Inferior parietal cortex (tissue), 1 donor: ENCODE data around the gene IL26.

Experiments
- DNase-seq: peaks from one replicate; pipeline ENCODE4 v3.0.0-alpha.2; 2016; ENCODE audit errors: extremely low spot score

The IL26 gene, protein sequence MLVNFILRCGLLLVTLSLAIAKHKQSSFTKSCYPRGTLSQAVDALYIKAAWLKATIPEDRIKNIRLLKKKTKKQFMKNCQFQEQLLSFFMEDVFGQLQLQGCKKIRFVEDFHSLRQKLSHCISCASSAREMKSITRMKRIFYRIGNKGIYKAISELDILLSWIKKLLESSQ

DNA sequence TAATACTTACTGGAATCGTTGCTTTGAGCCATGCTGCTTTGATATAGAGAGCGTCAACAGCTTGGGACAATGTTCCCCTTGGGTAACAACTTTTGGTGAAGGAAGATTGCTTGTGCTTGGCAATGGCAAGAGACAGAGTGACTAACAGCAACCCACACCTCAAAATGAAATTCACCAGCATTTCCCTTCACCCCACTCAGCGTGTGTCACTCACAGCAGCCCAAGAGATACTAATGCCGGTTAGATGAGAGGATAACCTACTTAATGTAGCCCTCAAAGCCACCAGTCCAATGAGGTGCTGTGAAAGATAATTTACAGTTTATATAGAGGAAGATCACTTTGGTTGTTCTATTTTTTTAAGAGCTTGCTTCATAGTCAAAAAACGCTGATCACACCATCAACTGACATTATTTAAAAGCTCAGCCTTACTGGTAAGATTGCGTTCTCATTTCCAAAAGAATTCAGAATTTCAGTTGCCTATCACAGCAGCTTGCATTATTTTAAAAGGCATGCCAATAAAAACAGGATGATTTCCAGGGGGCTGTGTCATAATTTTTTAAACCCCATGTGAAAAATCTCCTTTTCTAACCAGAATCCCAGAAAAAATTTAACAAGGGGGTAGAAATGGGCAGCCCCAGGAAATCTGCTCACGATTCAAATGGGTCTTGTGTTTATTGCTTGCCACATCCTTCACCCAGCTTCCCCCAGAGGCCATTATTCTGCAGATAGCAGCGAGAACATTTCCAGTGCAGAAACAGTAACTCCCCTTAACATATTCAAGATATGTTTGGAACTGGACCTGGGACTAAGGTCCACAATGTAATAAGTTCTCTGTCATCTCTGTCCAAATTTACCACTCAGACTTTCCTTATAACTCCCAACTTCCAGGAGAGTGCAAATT, at the start of gene IL26:
IL26 (minus strand) TSS at position 235 of the 901 bp plus-strand sequence; CDS start at position 181, 54 bp downstream.
- DNase-seq: no peak

- no peak for DNase-seq
These were observed 47.1 kb upstream of the IL26 start for GRCh38 chr12:68272732-68273131.

- no peak for DNase-seq
These were observed 45.7 kb upstream of the IL26 start for GRCh38 chr12:68271346-68271745.

DNA sequence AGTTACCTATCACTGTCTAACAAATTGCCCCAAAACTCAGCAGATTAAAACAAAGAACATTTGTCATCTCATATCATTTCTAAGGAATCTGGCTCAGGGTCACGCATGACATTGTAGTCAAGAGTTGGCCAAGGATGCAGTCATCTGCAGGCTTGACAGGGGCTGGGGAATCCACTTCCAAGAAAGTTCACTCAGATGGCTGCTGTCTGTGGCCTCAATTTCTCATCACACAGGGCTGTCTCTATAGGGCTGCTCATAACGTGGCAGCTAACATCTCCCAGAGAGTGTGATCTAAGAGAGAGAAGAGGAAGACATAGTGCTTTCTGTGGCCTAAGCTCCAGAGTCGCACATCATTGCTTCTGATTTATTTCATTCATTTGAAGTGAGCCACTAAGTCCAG, 44.7 kb upstream of the IL26 start:
- DNase-seq: no peak

DNA sequence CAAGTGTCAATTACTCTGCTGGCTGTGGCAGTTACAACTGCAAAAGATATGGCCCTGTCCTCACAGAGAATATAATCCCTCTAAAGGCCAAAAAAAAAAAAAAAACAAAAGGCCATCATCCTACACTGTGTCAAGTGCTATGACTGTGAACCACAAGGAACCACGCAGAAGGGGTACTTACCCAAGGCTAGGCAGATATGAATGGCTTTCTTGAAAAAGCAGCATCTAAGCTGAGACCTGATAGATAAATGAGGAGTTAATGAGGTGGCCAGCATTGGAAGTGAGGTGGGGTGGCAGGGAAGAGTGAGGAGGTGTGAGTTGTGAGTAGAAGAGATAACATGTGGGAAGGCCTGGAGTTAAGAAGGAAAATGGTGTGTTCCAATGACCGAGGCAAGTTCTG, 44.2 kb upstream of the IL26 start:
- DNase-seq: no peak

GRCh38 chr12:68268967-68269366, 43.4 kb upstream of the IL26 start:
- DNase-seq: no peak

DNA sequence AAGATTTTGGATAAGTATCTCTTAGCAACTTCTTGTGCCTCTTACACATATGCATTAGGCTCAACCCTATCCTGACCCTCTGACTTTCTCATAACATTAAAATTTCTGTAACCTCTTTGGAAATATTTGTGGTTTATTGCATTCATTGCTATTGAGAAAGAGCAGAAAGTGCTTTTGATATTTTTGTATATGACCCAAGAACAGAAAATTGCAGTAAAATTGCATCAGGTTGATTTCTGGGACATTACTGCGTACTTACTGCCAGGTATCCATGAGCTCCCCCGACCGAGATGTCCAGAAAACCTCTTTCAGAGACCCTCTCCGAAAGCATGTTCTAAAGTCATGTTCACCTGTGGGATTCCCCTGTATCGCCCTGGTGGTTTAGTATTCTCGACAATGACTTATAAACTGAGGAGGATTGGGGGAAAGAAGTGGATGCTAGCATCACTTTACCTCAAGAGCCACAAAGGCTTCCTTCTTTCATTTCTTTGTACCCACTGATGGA, 42.3 kb upstream of the IL26 start:
- DNase-seq: no peak

DNA sequence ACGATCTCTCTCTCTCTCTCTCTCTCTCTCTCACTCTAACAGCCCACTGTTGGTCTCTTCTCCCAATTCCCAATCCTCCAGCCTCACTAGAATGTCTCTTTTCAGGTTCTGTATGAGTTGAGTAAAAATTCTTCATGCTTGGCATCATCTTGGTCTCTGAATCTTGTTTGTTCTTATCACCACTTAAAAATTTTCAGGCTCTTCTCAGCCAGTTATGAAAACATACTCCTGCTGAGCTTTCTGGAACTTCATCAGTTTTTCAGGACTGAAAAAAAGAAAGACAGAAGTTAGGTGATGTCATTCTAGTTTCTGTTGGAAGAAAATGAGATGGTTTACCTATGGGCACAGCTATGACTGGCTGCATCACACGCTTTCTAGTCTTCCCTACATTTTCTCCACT, 39.2 kb upstream of the IL26 start:
- no peak for DNase-seq

DNA sequence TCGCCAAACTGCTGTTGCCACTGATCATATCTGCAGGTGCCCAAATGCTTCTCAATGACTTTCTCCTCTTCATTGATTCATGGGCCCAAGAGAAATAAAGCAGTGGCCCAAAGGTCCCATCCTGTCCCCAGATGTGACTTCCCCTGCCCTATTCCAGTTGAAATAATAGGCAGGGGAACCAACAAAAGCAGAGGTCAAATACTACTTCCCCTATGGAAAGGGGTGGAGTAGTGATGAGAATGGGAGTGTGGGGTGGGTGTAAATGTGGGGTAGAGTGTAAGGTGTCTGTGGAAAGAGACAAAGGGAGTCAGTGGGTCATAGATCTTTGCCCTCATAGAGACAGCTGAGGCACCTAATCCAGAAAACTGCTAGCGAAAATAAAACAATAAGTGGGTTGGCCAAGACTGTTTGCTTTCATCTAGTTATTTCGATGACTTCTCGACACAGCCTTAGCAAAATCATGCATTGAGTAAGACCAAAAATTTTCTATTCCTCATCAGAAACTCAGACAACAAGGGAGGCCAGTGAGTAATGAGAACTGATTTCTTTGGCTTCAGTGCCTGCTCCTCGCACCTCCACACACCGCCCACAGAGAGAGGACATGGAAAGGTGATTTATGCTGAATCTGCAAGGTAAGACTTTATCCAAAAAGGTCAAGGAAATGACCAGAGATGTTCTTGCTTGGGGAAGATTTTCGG, 38.7 kb upstream of the IL26 start:
- no peak for DNase-seq

DNA sequence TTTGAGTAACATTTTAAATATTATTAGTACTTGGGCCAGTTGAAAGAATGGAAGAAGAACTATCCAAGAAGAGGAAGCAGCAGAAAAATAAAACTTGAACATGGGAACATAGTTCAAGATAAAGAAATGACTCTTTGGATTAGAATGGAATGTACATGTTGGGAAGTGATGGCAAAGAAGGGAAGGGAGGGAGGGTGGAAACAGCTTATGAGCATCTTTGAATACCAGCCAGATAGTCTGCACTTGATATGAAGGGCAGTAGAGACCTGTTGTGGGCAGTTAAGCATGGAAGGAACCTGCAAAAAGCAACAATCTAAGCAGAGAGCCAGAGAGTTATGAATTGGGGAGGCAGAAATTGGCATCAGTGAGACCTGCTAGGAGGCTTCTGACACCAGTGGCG, 37.8 kb upstream of the IL26 start:
- no peak for DNase-seq

DNA sequence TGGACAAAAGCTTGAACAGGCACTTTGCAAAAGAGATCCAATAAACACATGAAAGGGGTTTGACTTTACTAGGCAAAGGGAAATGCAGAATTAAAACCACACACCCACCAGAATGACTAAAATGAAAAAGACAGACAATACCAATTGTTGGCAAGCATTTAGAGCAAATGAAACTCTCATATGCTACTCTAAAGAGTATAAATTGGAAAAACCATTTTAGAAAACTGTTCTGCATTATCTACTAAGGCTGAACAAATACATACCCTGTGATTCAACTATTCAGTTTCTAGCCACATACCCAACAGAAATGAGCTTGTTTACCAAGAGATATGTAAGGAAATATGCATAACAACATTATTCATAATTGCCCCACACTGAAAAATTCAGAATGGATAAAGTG, 36.3 kb upstream of the IL26 start:
- DNase-seq: no peak

- no peak for DNase-seq
These were observed 34.5 kb upstream of the IL26 start for GRCh38 chr12:68260153-68260552.

DNA sequence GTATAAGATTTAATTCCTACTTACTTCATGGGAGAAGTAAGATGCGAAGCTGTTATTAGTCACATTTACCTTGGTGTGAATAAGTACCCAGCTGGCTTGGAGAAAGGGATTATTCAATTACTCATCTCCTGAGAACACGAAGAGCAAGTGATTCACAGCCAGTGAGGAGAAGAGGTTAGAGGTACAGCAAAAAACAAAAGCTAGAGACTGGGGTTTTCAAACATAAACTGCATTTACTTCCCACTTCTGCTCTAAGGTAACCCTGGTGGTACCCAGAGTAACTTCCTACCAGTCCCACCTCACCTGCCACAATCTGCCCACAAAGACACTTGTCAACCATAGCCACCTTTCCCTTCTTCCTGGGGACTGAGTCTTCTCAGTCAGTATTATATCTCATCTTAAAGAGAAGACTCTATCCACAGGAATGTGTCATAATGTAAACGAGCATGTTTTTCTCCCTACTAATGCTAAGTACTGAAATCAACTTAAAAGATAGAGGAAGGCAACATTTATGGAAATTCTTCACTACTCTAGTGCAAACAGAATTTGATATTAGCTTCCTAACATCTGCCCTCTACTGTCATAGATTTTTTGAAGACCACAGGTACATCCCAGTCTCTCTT, 33.8 kb upstream of the IL26 start:
- no peak for DNase-seq

GRCh38 chr12:68253504-68253903, 27.9 kb upstream of the IL26 start, which contains the start of gene IL22:
IL22 (minus strand) TSS chr12:68253604; CDS start chr12:68253448, 156 bp downstream.
- DNase-seq: no peak

GRCh38 chr12:68252077-68252476, 26.5 kb upstream of the IL26 start:
- DNase-seq: no peak

- DNase-seq: no peak
These were observed 24.8 kb upstream of the IL26 start for GRCh38 chr12:68250454-68250853.

DNA sequence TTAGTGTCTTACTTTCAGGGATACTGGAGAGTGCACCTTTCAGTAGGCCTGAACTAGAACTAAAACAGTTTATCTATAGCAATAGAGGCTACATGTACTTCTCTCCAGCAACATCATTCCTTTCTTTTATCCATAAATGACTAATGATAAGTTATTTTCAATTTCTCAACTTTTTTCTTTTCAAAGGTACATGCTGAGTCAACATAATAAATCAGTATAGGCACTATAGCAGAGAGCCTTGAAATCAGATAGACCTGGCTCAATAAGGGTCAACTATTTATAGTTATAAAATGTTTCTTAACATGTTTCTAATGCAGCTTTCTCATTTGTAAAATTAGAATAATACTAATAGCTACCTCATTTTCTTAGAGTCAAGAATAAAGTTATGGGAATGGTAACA, 22.2 kb upstream of the IL26 start:
- no peak for DNase-seq

GRCh38 chr12:68246350-68246749, 20.7 kb upstream of the IL26 start:
- no peak for DNase-seq

GRCh38 chr12:68245180-68246021, 19.8 kb upstream of the IL26 start:
- DNase-seq: no peak

GRCh38 chr12:68242777-68243176, 17.2 kb upstream of the IL26 start:
- DNase-seq: no peak

- no peak for DNase-seq
These were observed 15.4 kb upstream of the IL26 start for GRCh38 chr12:68240975-68241374.
